HG02852 (cell line): ENCODE measurements around the gene NT5M.
"Not testable (repeated sequence)": the region's sequence is repeated elsewhere in the genome, so short reads cannot be mapped to it uniquely, and the experiment has no call there.

Experiments
- ATAC-seq: cut with Tn5 transposase; IDR thresholded peaks from one replicate; pipeline ENCODE4 v1.9.1; 2021; ENCODE audit warnings: mild to moderate bottlenecking, moderate library complexity; ENCODE audit not compliant: unreplicated experiment

NT5M gene

GRCh38 chr17:17366941-17367875 lies 64.0 kb downstream of the NT5M start:
- no peak for ATAC-seq

- ATAC-seq = no peak
Observed at GRCh38 chr17:17367931-17368330, 64.8 kb downstream of the NT5M start.

GRCh38 chr17:17370711-17371110 lies 67.5 kb downstream of the NT5M start:
- no peak for ATAC-seq

DNA sequence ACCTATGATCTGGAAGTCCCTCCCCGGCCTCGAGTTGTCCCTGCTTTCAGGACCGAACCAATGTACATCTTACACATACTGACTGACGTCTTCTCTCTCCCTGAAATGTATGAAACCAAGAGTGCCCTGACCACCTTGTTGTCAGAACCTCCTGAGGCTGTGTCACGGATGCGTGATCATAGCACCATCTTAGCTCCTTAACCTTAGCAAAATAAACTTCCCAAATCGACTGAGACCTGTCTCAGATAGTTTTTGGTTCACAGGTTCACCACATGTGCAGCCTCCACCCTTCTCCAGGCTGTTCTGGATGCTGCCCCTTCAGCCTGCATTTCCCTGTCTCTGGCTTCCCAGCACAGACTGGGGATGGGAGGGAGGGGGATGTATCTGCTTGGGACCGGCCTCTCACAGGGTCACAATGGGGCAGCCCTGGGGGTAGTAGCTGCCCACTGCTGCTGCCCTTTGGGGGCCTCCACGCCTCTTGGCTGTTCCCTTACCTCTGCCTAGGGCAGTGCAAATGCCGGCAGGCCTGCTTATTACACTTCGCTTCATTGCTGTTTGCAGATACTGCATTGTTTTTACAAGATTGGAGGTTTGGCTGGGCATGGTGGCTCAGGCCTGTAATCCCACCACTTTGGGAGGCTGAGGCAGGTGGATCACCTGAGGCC lies 69.8 kb downstream of the NT5M start:
- no peak for ATAC-seq

- no peak for ATAC-seq
Observed at GRCh38 chr17:17375841-17376240, 72.7 kb downstream of the NT5M start.

GRCh38 chr17:17376362-17376761 lies 73.2 kb downstream of the NT5M start:
- no peak for ATAC-seq

DNA sequence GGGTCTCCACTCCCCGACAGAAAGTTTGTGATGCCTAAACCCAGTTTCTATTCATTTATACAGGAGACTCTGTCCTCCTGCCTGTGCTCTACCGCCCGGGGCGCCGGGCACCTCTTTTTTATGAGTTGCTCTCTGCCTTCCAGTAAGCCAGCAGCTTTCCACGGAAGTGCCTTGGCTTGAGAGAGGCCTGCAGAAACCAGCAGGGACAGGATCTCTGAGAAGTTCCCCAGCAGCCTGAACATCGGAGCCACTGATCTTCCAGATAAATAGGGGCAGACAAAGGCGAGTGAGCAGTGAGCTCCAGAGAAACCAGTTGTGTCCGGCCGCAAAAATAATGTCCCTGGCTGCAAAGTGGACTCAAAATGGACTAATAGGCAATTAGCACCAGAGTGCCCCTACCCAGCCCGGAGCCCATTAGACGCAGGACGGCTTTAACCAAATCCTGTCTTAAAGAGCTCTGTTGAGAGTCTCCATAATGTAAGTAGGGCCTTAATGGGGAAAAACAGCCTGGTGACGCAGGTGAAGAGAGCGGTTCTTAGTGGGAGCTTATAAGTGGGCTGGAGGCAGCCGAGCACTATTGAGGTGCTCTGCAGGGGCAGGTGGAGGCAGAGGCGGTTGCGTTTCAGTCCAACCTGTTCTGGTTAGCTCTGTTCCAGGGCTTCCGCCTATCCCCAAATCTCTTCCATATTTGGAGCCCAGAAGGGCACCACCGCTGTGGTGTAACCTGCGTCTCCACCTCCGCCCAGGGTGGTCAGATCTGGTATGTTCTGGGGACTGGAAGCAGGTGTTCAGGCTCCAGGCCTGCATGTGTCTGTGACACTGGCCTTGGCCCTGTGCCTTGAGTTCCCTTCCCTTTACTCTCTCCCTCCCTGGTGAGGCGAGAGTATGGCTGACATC lies 74.1 kb downstream of the NT5M start:
- ATAC-seq = no peak

DNA sequence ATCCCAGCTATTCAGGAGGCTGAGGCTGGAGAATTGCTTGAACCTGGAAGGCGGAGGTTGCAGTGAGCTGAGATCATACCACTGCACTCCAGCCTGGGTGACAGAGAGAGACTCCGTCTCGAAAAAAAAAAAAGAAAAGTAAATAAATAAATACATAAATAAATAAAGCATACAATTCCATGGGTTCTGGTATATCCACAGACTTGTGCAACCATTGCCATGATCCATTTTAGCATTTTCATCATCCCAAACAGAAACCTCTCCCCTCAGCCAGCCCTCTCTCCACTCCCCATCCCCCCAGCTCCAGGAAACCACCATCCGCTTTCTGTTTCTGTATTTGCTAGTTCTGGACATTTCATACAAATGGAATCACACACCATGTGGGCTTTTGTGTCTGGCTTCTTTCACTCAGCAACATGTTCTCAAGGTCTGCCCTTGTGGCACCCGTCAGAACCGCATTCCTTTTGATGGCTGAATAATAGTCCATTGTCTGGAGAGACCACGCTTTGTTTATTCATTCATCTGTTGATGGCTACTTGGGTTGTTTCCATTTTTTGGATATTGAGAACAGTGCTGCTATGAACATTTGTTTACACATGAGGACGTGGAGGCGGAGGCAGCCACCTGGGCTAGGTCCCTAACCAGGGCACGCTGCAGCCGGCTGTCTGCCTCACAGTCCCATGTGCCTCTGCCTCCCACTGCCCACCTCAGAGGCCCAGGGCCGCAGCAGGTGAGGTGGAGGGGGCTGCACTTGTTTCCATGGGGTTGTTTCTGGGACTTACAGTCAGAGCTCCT lies 76.2 kb downstream of the NT5M start:
- no peak for ATAC-seq

DNA sequence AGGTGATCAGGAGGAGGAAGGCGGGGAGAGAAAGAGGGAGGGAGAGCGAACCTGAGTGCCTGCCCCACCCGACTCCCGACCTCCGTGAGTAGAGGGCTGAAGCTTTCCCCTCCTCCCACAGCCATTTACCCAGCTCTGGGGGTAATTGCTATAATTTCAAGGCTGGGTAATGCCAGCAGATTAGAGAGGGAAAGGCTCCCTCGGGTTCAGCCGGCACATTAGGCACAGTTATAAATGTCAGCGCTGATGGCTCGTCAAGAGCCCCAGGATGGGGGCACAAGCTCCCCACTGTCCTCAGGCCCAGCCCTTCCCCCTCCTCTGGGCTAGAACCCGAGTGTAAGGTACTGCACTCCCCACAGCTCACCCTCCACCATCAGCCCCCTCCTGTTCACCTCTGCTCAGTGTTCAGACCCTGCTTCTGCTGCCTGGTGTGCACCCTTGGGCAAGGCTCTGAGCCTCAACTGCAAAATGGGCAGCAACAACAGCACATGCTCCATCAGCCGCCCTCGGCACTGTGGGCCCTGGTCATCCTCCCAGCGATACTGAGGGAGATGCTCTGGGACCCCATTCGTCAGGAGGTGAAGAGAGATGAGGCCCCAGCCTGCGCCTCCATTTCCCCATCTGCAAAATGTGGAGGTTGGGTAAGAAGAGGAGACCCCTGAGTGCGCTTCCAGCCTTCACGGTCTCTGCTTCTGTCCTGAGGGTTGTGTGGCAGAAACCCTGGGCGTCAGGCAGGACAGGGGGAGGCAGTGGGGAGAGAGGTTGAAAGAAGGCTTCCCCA lies 77.2 kb downstream of the NT5M start:
- no peak for ATAC-seq

DNA sequence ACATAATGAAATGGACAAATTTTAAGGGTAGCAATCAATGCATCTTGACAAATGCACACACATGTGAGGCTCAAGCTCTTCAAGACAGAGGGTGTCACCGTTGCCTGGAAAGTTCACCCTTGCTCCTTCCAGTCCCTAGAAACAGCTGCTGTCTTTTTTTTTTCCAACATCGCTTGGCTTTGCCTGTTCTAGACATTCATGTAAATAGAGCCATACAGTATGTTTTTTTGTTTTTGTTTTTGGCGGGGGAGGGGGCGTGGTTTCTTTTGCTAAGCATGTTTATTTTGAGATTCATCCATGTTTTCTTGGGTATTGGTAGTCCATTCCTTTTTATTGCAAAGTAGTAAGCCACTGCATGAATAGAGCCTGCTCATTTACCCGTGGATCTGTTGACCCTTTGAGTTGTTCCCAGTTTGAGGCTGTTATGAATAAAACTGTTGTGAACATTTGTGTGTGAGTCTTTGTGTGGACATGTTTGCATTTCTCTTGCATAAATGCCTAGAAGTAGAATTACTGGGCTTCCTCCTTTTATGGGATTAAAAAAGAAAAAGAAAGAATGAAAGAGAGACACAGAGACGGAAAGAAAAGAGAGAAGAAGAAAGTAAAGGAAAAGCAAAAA lies 78.4 kb downstream of the NT5M start:
- ATAC-seq = no peak

GRCh38 chr17:17382065-17382459 lies 78.9 kb downstream of the NT5M start:
- no peak for ATAC-seq

GRCh38 chr17:17382971-17383370 lies 79.8 kb downstream of the NT5M start:
- ATAC-seq = no peak

DNA sequence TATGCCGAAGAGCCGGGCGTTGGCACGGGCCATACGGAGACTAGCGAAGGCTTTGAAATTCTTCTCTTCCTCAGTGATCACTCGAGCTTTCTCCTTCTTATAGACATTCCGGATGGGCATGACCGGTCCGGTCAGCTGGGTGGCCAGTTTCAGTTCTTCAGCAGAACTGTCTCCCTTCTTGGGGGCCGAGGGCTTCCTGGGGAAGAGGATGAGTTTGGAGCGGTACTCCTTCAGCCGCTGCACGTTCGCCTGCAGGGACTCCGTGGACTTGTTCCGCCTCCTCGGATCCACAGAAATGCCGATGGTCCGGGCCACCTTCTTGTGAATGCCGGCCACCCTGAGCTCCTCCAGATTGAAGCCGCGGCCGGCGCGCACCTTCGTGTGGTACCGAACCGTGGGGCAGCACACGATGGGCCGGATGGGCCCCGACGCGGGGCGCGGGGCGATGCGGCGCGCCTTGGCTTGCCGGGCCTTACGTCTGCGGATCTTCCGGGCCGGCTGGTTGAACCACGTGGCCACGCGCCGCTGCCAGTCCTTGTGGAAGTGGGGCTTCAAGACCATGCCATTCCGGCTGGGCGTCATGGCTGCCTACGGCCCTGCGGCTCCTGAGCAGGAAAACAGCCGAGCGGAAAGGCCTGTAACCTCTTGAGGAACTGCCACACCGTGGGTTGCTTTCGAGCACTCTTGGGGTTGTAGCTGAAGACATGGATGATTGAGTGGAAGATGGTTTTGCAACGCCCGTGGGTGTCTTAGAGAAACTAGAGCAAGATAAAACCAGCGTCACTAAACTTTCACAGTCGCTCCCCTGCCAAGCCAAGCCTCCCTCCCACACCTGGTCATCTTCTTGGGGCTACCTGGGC lies 80.5 kb downstream of the NT5M start:
- not testable (repeated sequence) for ATAC-seq

GRCh38 chr17:17384291-17384615 lies 81.1 kb downstream of the NT5M start:
- no peak for ATAC-seq

DNA sequence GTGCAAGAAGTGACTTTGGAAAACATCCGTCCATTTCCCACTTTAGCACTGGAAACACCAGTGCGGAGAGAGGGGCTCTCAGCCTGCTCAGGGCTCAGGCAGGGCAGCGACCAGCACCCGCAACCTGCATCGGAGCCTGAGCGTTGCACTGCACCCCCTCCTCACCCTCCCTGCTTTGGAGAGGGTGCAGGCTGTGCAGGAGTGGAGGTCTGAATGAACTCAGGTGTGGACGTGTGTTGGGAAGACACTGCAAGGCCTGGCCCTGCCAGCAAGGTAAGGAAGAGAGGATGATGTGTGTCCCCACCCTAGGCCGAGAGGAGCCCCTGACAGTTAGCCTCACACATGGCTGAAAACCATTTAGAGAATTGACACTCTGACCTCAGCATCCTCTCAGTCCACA lies 81.8 kb downstream of the NT5M start:
- no peak for ATAC-seq

GRCh38 chr17:17385491-17385890 lies 82.3 kb downstream of the NT5M start:
- ATAC-seq = no peak

DNA sequence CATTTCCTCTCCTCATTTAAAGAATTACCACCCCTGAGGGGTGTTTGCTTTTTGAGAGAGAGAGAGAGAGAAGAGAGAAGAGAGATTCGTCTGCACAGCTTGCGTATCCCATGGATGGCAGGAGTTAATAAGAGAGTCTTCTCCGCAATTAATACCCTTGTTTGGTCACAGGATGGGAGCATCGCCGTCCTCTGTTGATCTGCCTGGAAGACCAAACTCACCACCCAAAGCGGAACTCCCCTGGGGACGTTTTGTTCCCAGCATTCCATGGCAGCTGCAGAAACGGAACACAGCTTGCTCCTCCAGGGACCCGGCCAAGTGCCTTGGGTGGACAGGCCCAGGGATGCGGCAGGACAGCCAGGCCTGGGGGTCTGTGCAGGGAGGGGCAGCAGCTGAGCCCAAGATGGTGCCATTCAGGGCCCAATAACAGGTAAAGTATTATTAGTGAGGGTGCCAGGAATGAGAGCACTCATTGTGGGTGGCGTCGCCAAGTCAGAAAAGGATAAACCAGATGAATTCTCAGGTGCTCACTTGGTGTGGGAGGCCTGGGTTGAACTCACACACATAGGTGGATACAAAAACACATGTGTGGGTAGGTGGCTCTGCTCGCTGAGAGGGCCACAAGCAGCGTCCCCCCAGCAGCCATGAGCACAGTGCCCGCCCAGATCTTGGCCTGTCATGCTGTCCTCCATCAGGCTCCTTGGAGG lies 83.1 kb downstream of the NT5M start:
- ATAC-seq = no peak

- ATAC-seq = no peak
Observed at GRCh38 chr17:17387017-17387497, 83.9 kb downstream of the NT5M start.
